Amniotic stem cell (primary cell): ENCODE data around the gene GPI.

Experiments used
- DNase-seq: peaks from one replicate; lab custom pipeline; 2025; lab: John Stamatoyannopoulos, UW

Gene GPI

DNA sequence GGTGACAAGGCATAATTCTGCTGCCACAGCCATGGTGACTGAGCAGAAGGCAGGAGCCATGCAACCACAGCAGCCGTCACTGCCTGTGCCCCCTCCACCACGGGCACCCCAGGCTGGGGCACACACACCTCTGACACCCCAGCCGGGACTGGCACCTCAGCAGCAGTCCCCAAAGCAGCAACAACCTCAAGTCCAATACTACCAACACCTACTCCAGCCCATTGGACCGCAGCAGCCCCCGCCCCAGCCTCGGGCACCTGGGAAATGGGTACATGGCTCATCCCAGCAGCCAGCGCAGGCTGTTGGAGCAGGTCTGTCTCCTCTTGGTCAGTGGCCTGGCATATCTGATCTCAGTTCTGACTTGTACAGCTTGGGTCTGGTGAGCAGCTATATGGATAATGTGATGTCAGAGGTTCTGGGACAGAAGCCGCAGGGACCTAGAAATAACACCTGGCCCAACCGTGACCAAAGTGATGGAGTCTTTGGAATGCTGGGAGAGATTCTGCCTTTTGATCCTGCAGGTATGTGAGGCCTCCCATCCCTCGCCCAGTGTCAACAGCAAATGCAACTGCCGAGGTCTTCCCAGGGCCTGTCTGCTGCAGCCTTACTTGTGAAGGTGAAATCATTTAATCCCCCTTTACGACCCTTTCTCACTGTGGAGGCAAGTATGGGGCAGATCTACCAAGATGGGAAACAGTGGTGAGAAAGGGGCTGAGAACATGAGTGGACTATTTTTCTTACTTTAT is 22.9 kb upstream of the GPI start:
- DNase-seq, result no peak

GRCh38 chr19:34343751-34344150 is 21.2 kb upstream of the GPI start:
- DNase-seq, result no peak

DNA sequence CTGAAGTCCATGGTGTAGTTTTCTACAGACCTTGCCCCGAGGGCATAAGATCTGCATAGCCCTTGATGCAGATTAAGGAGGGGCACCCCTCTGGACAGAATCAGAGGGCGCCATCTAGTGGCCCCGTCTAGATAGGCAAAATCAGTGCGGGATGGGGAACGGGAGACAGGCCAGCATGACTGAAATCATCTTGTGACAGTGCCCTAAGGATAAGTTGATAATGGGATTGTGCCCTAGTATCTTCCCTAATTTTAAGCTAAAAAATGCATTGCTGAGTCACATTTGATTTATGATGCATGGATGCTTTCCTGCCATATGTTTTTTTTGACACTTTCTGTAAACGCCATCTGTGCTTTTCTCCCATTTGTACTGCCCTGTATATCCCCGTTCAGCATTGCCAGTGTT is 19.0 kb upstream of the GPI start:
- peak; percentile 27 for DNase-seq

DNA sequence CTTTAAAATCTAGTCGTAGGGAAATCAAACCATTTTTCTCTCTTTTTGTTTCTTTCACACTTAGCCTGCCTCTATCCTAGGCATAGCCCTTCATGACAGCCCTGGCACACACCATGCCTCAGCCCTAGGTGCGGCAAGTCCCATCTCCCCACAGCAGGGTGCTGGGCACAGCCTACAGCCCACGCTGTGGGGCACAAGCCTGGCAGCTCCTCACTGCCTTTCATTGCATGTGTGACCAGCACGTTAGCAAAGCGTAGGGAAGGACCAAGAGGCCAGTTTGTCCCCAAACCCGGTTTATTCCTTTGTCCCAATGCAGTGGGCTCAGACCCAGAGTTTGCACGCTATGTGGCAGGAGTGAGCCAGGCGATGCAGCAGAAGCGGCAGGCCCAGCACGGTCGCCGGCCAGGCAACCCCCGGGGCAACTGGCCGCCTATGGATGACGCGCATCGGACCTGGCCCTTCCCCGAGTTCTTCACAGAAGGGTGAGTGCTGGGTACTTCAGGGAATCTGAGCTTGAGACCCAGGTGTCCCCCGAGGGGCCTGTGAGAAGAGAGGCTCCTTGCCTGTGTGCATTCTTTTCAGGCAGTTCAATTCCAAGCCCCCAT is 17.3 kb upstream of the GPI start:
- no peak for DNase-seq

- no peak for DNase-seq
Observed at GRCh38 chr19:34348899-34349487, 16.0 kb upstream of the GPI start.

DNA sequence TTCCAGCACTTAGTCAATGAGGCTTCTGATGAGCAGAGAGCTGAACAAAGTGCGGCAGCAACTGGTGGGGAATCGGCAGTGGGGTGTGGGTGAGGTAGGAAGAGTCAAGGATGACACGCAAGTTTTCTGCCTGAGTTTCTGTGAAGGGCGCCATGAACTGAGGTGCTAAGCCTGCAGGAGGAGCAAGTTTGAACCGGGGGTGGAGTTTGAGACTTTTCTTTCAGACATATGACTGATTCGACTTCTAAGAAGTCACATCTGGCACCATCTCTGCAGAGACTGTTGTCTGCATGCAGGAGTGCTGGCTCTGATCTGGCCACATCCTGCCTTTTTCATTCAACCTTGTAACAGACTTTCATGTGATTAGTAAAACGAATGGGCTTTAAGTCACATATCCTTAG is 14.8 kb upstream of the GPI start:
- no peak for DNase-seq

DNA sequence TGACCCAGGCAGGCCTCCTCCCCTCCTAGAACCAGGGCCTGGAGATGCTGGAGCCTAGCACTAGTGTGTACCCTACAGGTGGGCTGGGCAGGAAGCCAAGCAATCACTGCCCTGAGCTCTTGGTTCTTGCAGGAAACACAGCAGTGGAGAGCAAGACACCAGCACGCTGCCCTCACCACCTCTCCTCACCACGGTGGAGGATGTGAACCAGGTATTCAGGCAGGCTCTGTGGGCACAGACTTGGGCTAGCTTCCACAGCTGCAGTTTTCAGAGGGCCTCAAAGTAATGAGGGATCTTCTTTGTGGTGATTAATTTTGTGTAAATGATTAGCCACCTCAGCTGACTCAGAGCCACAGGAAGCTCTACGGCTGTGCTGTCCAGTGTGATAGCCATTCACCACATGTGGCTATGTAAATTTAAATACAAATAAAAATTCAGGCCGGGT is 13.6 kb upstream of the GPI start:
- DNase-seq, result no peak

- no peak for DNase-seq
Observed at GRCh38 chr19:34353546-34353945, 11.4 kb upstream of the GPI start.

DNA sequence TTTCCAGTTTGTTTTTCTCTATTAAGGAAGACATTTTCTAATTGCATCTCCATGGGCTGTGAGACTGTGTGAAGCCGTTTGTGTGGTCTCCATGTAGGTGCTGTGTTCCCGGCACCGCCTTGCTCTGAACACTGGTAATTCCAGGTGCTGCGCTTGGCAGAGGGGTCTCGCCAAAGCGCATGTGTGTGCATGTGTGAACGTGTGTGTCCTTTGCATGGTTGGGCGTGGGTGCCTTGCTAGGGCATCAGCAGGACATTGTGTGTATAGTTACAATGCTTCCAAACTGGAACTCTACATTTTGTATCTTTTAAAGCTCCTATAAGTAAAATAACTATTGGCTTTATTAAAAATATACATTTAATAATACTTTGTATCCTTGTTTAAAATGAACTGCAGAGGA is 9.8 kb upstream of the GPI start:
- no peak for DNase-seq

DNA sequence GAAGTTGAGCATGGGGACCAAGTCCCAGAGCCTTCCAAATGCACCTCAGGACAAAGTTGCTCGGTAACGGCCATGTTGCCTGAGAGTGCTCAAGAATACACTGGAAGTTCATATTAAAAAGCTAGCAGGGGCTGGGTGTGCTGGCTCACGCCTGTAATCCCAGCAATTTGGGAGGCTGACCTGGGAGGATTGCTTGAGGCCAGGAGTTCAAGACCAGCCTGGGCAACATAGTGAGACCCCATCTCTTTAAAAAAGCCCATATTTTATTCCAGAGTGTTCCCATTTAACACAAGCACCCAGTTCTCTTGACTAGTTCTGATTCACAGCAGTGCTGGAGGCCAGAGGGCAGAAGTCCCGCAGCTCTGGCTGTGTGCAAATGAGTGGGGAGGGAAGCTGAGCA is 8.1 kb upstream of the GPI start:
- DNase-seq, result no peak

DNA sequence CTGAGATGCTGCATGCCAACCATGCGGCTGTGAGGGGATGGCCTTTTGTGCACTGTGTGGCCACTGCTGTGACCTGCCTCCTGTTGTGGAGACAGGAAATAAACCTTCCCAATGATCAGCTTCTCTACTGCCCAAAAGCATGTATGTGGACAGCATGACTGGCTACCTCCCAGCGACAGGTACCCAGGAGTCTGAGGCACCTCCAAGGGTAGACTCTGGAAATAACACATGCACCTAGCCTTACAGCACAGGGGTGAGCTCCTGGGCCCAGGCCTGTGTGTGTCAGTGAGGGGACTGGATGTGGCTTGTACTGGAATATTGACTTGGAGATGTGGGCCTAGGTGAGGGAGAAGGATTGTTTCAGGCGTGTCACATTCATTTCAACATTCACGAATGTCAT is 7.6 kb upstream of the GPI start:
- no peak for DNase-seq

DNA sequence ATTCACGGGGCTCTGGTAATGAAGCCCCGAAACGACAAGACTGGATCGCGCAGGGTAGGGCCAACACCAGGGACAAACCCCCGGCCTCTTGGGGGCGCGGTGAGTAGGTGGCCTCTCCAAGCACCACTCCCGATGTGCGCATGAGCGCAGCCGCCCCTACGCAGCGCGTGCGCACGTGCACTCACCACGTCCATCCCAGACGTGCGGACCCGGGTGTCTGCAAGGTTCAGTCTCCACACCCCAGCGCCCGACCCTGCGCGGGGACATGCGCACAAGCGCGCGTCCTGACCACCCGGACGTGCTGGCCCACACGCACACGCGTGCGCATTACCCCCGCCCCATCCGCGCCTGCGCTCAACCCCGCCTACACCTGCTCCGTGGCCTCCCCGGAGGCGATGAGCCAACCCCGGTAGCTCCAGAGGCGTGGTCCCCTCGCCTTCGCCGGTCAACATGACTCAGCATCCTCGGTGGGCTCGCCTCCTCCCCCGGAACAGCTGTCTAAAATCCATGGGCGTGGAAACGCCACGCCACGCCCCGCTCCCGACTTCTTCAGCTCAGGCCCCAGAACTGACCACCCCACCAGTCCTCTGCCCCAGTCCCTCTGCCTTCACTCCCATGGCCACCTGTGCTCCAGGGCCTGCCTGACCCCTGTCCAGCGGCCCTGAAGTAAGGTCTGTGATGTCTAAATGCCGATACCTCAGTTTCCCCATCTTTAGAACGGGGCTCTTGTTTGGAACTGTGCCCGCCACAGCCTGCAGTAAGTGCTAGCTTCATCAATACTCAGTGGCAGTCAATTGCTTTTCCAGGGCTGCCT is 5.6 kb upstream of the GPI start:
- peak; percentile 83 for DNase-seq

- no peak for DNase-seq
Observed at GRCh38 chr19:34359954-34360315, 5.1 kb upstream of the GPI start.

DNA sequence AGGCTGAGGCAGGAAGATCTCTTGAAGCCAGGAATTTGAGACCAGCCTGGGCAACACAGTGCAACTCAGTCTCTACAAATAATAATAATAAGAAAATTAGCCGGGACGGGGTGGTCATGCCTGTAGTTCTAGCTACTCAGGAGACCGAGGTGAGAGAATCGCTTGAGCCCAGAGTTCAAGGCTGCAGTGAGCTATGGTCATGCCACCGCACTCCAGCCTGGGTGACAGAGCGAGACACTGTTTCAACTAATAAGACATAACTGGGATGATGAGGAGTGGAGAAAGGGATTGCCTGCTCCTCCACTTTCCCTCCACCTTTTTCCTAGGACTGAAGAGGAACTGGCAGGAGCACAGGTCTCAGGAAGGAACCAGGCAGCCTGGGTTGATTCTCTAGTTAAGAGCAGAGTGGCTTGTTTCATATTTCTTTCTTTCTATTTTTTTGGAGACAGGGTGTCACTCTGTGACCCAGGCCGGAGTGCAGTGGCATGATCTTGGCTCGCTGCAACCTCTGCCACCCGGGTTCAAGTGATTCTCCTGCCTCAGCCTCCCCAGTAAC is 4.6 kb upstream of the GPI start:
- no peak for DNase-seq

DNA sequence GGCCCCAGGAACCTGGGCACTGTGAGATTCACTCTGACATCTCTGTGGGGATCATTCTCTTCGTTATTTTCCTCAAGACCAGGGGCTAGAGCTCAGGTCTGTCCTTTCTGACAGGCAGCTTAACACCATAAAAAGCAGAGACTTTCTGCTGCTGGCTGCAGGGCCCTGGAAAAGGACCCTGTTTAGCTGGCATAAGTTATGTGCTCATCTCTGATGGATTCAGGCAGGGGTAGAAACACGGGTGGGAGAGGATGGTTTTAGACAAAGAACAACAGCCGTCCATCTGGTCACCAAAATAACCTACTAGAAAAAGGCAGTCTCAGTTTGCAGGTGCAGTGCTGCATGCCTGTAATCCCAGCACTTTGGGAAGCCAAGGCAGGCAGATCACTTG is 2.3 kb upstream of the GPI start:
- no peak for DNase-seq

- no peak for DNase-seq
Observed at GRCh38 chr19:34363094-34363493, 1.9 kb upstream of the GPI start.

- DNase-seq, result no peak
Observed at GRCh38 chr19:34363930-34364329, 1.1 kb upstream of the GPI start.

- no peak for DNase-seq
Observed at GRCh38 chr19:34364462-34364829, 550 bp upstream of the GPI start.

DNA sequence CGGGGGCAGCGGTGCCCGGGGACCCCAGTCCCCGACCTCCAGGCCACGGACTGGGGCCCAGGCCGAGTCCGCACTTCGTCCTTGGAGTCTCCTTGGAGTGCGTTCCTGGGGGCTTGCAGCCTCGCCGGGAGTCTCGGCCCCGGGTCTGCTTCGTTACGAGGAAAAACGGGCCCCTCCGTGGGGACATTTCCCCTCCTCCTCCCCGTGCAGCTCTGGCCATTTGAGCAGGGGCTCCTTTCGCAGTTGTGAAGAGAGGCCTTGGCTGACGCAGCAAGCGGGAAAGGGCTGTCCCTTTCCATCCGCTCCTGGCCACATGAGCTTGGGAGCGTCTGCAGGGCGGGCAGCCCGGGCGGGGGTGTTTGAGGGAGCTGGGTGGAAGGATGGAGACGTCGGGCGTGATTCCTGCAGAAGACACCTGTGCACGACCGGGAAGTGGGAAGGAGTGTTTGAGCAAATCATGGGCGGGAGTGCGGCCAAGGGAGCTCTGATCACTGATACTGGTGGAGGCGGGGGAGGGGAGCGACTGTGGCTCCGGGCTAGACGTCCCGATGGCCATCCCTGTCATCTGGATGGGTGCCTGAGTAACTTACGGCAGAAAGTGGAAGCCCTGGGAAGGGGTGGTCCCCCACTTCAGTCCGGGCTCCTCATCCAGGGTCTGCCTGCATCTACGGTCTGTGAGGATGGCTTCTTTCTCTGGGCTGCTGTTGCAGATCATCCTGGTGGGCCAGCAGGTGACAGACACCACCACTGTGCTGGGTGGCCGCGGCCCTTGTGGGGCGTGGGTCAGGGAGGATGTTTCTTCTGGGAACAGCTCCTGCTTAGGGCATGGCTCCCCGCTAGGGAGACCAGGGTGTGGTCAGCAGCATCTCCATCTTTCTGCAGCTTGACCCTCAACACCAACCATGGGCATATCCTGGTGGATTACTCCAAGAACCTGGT is 736 bp downstream of the GPI start:
- peak; percentile 5 for DNase-seq

DNA sequence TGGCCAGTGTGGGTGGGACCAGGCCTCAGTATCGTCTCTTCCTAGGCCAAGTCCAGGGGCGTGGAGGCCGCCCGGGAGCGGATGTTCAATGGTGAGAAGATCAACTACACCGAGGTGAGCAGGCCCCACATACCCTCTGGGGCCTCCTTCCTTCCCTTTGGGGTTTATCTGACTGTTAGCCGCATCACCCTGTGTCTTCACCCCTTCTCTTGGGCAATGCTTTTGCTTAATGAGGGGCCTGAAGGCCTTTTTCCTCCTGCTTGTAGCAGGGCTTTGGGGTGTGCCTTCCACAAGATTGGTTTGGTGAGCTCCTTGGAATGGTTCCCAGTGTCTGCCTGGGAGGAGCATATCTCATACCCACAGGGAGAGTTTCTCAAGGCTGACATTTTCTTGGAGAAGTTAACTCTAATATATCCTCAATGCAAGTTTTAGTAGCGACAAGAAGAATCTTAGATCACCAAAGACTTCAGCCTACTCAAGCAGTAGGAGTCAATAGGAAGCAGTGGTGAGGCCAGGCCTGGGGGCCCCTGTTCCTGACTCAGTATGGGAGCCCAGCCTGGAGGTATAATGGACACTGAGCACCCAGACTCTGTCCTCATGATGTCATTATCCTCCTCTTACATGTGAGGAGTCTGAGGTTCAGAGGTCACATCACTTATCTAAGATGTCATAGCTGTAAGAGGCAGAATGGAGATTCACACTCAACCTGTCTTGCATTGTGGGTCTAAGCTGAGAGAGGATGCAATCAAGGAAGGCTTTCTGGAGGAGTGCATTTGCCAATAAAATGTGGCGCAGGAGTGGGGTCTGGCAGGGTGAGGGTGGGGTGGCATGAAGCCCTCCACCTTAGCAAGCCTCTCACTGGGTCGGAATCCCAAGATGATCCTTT is 2.0 kb downstream of the GPI start:
- peak; percentile 4 for DNase-seq

GRCh38 chr19:34367624-34367957 is 2.6 kb downstream of the GPI start:
- DNase-seq, result no peak
